K562 (cell line): ENCODE results near the gene ATF6B. TPM values are rescaled to one million over a fixed set of nuclear protein-coding genes. Genes with fewer than 3 reads are reported as not detected.
A peak's percentile ranks its signal among the peaks of the same experiment; 100 is the strongest.

Source experiments
- FOXK2 ChIP-seq, 2 experiments: fragments of 450-650 bp; IDR thresholded peaks in 1 of 2; conservative IDR thresholded peaks in 1 of 2; 2 replicates each; pipeline ENCODE4 v1.6.1; 2016; ENCODE audit warnings: low read depth in 2 of 2, mild to moderate bottlenecking in 1 of 2
- FUS ChIP-seq: fragments of 200-400 bp; formaldehyde crosslinking; optimal IDR thresholded peaks from 2 replicates; pipeline ENCODE3; 2017; ENCODE audit warnings: low read depth, low read length
- KDM4B ChIP-seq, 2 experiments: fragments of 450-650 bp in 1 of 2; sonication (generic) in 1 of 2; IDR thresholded peaks; 2 replicates each; pipeline ENCODE4 v1.6.1; 2016 to 2017; ENCODE audit warnings: borderline replicate concordance in 2 of 2, antibody characterized with exemption in 1 of 2, low read depth in 1 of 2, mild to moderate bottlenecking in 1 of 2
- KHSRP ChIP-seq: fragments of 450-650 bp; IDR thresholded peaks from 2 replicates; pipeline ENCODE4 v1.6.1; 2017
- KLF16 ChIP-seq: IDR thresholded peaks from 2 replicates; pipeline ENCODE4 v1.6.1; 2016; ENCODE audit warnings: antibody characterized with exemption
- MCM7 ChIP-seq, 2 experiments: fragments of 450-650 bp; IDR thresholded peaks; 2 replicates each; pipeline ENCODE4 v1.6.1; 2016 to 2018
- NCOA1 ChIP-seq: fragments of 450-650 bp; IDR thresholded peaks from 2 replicates; pipeline ENCODE4 v1.6.1; 2016; ENCODE audit warnings: low read depth
- REST ChIP-seq, 2 experiments: fragments of 450-650 bp; formaldehyde crosslinking in 1 of 2; IDR thresholded peaks; 2 replicates each; pipeline versions ENCODE4 v1.4.0 to v1.6.1; 2014 to 2020; ENCODE audit warnings: mild to moderate bottlenecking in 2 of 2, borderline replicate concordance in 1 of 2, low read depth in 1 of 2
- SLC30A9 ChIP-seq: fragments of 250-450 bp; sonication (Bioruptor Pico); IDR thresholded peaks from 2 replicates; pipeline ENCODE4 v1.8.0; 2022; ENCODE audit warnings: mild to moderate bottlenecking, moderate library complexity
- SNAPC5 ChIP-seq: fragments of 250-450 bp; sonication (Bioruptor Pico); IDR thresholded peaks from 2 replicates; pipeline ENCODE4 v1.8.0; 2021; ENCODE audit warnings: moderate library complexity, mild to moderate bottlenecking, inconsistent platforms
- SUPT5H ChIP-seq: fragments of 450-650 bp; IDR thresholded peaks from 2 replicates; pipeline ENCODE4 v1.6.1; 2016
- WHSC1 ChIP-seq: IDR thresholded peaks from one replicate; pipeline ENCODE4 v1.6.1; 2012; ENCODE audit warnings: low read length, control low read depth, inconsistent platforms
- ZNF24 ChIP-seq: fragments of 450-650 bp; IDR thresholded peaks from 2 replicates; pipeline ENCODE4 v1.6.1; 2016
- polyA plus RNA-seq, 8 experiments: library from polyadenylated mRNA; depleted of rRNA in 4 of 8; stranded (reverse) in 5 of 8; unstranded in 3 of 8; fragments of >200 nt; fragmentation: Nextera tagmentation in 2 of 8; fragmentation: Illumina TruSeq in 1 of 8; extraction: Ambion mirVana in 2 of 8; extraction: Trizol in 1 of 8; gene quantifications; 2 replicates each; pipeline versions ENCODE4 v1.2.1 to v1.2.3, GENCODE V29; 2011 to 2014; ENCODE audit warnings: inconsistent platforms in 1 of 8, missing spikeins in 1 of 8
- total RNA-seq, 7 experiments: library from RNA; depleted of rRNA in 6 of 7; stranded (reverse); fragments of >200 nt in 6 of 7; fragmentation: Illumina TruSeq in 2 of 7; extraction: Trizol in 2 of 7; gene quantifications; 2 replicates each; pipeline versions ENCODE4 v1.2.1 to v1.2.3, GENCODE V29; 2011 to 2021; ENCODE audit warnings: low replicate concordance in 1 of 7
- TF ChIP-seq, protein P1 (sequence below): fragments of 250-450 bp; sonication (Bioruptor Pico); IDR thresholded peaks from 2 replicates; pipeline ENCODE4 v1.4.0; 2020
- TF ChIP-seq, protein P2 (sequence below): sonication (generic); formaldehyde crosslinking; IDR thresholded peaks from 2 replicates; pipeline ENCODE4 v1.9.0; 2022; ENCODE audit warnings: mild to moderate bottlenecking, missing genetic modification reagents

The ATF6B gene
- total and polyA plus RNA-seq, 9 of the 15 experiments (the other 6 are each of a cell fraction or from before 2014, with no cell fraction given) = 20.7 to 131 (median 31.7) TPM

GRCh38 chr6:32154514-32155161, 26.6 kb upstream of the ATF6B start (continued):
- TF ChIP-seq, protein P1, sequence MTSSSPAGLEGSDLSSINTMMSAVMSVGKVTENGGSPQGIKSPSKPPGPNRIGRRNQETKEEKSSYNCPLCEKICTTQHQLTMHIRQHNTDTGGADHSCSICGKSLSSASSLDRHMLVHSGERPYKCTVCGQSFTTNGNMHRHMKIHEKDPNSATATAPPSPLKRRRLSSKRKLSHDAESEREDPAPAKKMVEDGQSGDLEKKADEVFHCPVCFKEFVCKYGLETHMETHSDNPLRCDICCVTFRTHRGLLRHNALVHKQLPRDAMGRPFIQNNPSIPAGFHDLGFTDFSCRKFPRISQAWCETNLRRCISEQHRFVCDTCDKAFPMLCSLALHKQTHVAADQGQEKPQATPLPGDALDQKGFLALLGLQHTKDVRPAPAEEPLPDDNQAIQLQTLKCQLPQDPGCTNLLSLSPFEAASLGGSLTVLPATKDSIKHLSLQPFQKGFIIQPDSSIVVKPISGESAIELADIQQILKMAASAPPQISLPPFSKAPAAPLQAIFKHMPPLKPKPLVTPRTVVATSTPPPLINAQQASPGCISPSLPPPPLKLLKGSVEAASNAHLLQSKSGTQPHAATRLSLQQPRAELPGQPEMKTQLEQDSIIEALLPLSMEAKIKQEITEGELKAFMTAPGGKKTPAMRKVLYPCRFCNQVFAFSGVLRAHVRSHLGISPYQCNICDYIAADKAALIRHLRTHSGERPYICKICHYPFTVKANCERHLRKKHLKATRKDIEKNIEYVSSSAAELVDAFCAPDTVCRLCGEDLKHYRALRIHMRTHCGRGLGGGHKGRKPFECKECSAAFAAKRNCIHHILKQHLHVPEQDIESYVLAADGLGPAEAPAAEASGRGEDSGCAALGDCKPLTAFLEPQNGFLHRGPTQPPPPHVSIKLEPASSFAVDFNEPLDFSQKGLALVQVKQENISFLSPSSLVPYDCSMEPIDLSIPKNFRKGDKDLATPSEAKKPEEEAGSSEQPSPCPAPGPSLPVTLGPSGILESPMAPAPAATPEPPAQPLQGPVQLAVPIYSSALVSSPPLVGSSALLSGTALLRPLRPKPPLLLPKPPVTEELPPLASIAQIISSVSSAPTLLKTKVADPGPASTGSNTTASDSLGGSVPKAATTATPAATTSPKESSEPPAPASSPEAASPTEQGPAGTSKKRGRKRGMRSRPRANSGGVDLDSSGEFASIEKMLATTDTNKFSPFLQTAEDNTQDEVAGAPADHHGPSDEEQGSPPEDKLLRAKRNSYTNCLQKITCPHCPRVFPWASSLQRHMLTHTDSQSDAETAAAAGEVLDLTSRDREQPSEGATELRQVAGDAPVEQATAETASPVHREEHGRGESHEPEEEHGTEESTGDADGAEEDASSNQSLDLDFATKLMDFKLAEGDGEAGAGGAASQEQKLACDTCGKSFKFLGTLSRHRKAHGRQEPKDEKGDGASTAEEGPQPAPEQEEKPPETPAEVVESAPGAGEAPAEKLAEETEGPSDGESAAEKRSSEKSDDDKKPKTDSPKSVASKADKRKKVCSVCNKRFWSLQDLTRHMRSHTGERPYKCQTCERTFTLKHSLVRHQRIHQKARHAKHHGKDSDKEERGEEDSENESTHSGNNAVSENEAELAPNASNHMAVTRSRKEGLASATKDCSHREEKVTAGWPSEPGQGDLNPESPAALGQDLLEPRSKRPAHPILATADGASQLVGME = no peak
- peak; percentile 27; the same call in 1 of the 2 replicates for TF ChIP-seq SUPT5H
- TF ChIP-seq NCOA1 = no peak
- TF ChIP-seq, protein P2, sequence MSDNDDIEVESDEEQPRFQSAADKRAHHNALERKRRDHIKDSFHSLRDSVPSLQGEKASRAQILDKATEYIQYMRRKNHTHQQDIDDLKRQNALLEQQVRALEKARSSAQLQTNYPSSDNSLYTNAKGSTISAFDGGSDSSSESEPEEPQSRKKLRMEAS (CRISPR knock-in tag) = peak; percentile 90
- TF ChIP-seq MCM7 (IDR thresholded peaks at IDR 0.05) = 0 out of 4 replicates have a peak, but pooled peaks of 1 of the 2 experiments have one; percentile 71
- TF ChIP-seq KDM4B (IDR thresholded peaks at IDR 0.05; ENCODE audit: borderline replicate concordance in 2 of 2, low read depth in 1 of 2) = no peak
- TF ChIP-seq REST (IDR thresholded peaks at IDR 0.05; ENCODE audit: borderline replicate concordance) = peak; percentile 92
- no peak for TF ChIP-seq REST (CRISPR knock-in tag; IDR thresholded peaks at IDR 0.05; ENCODE audit: low read depth)
- TF ChIP-seq FOXK2 (conservative IDR thresholded peaks at IDR 0.05 in 1 of 2, IDR thresholded peaks at IDR 0.05 in 1 of 2; ENCODE audit: low read depth in 2 of 2) = no peak; a peak in 1 of 4 replicates
- TF ChIP-seq WHSC1 = no peak
- no peak for TF ChIP-seq SNAPC5 (CRISPR knock-in tag)
- TF ChIP-seq ZNF24 = no peak
- TF ChIP-seq SLC30A9 = no peak
- TF ChIP-seq KHSRP = no peak
- no peak for TF ChIP-seq FUS
- peak; percentile 67; the same call in 1 of the 2 replicates for TF ChIP-seq KLF16
